Neuronal stem cell (in vitro differentiated cells): ENCODE data around the gene SH3BP2. TPM values are rescaled to one million over a fixed set of nuclear protein-coding genes. Genes with fewer than 3 reads are reported as not detected.

Experiments used
- DNase-seq: peaks from one replicate; pipeline ENCODE4 v3.0.0-alpha.2; 2013; ENCODE audit warnings: low spot score
- H2AFZ ChIP-seq: one replicate; pipeline ENCODE4 v1.6.1; 2013; ENCODE audit warnings: mild to moderate bottlenecking, low read length, inconsistent platforms
- H2AK5ac ChIP-seq: 2 replicates; pipeline ENCODE4 v1.6.1; 2013; ENCODE audit warnings: low read depth, mild to moderate bottlenecking, inconsistent platforms, low read length, moderate library complexity, mixed read lengths
- H2BK120ac ChIP-seq: 2 replicates; pipeline ENCODE4 v1.6.1; 2013; ENCODE audit warnings: low read depth, mild to moderate bottlenecking, inconsistent platforms, low read length, moderate library complexity, mixed read lengths
- H2BK12ac ChIP-seq: one replicate; pipeline ENCODE4 v1.6.1; 2013; ENCODE audit warnings: low read length, inconsistent platforms
- H2BK15ac ChIP-seq: 2 replicates; pipeline ENCODE4 v1.6.1; 2013; ENCODE audit warnings: mild to moderate bottlenecking, low read length, inconsistent platforms, mixed read lengths
- H2BK5ac ChIP-seq: one replicate; pipeline ENCODE4 v1.6.1; 2013; ENCODE audit warnings: inconsistent platforms, mild to moderate bottlenecking, low read length, moderate library complexity
- H3K14ac ChIP-seq: one replicate; pipeline ENCODE4 v1.6.1; 2013; ENCODE audit warnings: low read length, inconsistent platforms
- H3K18ac ChIP-seq: 2 replicates; pipeline ENCODE4 v1.6.1; 2013; ENCODE audit warnings: low read length, inconsistent platforms
- H3K23ac ChIP-seq: 2 replicates; pipeline ENCODE4 v1.6.1; 2013; ENCODE audit warnings: low read depth, mild to moderate bottlenecking, mixed read lengths, low read length, inconsistent platforms; ENCODE audit not compliant: poor library complexity
- H3K27ac ChIP-seq: replicated peaks from 3 replicates; pipeline ENCODE4 v1.5.1; 2013; ENCODE audit warnings: low read length, inconsistent platforms
- H3K27me3 ChIP-seq, 3 experiments: 2 replicates each; pipeline ENCODE4 v1.6.1; 2013; ENCODE audit warnings: low read length in 3 of 3, mild to moderate bottlenecking in 2 of 3, inconsistent platforms in 1 of 3, low read depth in 1 of 3, mixed read lengths in 1 of 3, moderate library complexity in 1 of 3; ENCODE audit not compliant: control insufficient read depth in 3 of 3, insufficient read depth in 3 of 3
- H3K36me3 ChIP-seq, 2 donors: replicated peaks in 1 of 2; 2 replicates each; pipeline ENCODE4 v1.6.1; 2013; ENCODE audit warnings: low read length in 2 of 2; ENCODE audit not compliant: control insufficient read depth in 2 of 2, insufficient read depth in 2 of 2
- H3K4ac ChIP-seq: 2 replicates; pipeline ENCODE4 v1.6.1; 2013; ENCODE audit warnings: inconsistent platforms, mild to moderate bottlenecking, low read length, moderate library complexity
- H3K4me1 ChIP-seq, 2 donors: 1 replicate in 1 of 2; 2 replicates in 1 of 2; pipeline ENCODE4 v1.6.1; 2013; ENCODE audit warnings: low read length in 2 of 2, low read depth in 1 of 2; ENCODE audit not compliant: control insufficient read depth in 2 of 2, insufficient read depth in 1 of 2
- H3K4me2 ChIP-seq: one replicate; pipeline ENCODE4 v1.6.1; 2013; ENCODE audit warnings: mild to moderate bottlenecking, low read length, inconsistent platforms; ENCODE audit not compliant: insufficient read depth, poor library complexity, severe bottlenecking
- H3K4me3 ChIP-seq, 2 donors: 2 replicates each; pipeline ENCODE4 v1.5.1; 2013; ENCODE audit warnings: low read length in 2 of 2, mild to moderate bottlenecking in 2 of 2, inconsistent platforms in 1 of 2, moderate library complexity in 1 of 2
- H3K79me1 ChIP-seq: one replicate; pipeline ENCODE4 v1.6.1; 2013; ENCODE audit warnings: low read depth, mild to moderate bottlenecking, inconsistent platforms, low read length, moderate library complexity
- H3K9ac ChIP-seq: one replicate; pipeline ENCODE4 v1.6.1; 2013; ENCODE audit warnings: mild to moderate bottlenecking, low read depth, low read length, inconsistent platforms; ENCODE audit not compliant: poor library complexity
- H3K9me3 ChIP-seq, 2 donors: replicated peaks in 1 of 2; 2 replicates each; pipeline versions ENCODE3 to v1.6.1; 2013; ENCODE audit warnings: low read length in 2 of 2, mild to moderate bottlenecking in 2 of 2, inconsistent platforms in 1 of 2, low read depth in 1 of 2, mixed read lengths in 1 of 2, moderate library complexity in 1 of 2; ENCODE audit not compliant: control insufficient read depth in 2 of 2, insufficient read depth in 1 of 2
- H4K8ac ChIP-seq: one replicate; pipeline ENCODE4 v1.6.1; 2013; ENCODE audit warnings: low read depth, mild to moderate bottlenecking, inconsistent platforms, low read length, moderate library complexity
- H4K91ac ChIP-seq: one replicate; pipeline ENCODE4 v1.6.1; 2013; ENCODE audit warnings: low read length, low read depth, mild to moderate bottlenecking, inconsistent platforms; ENCODE audit not compliant: poor library complexity
- WGBS, 2 donors: extraction: QIAGEN DNeasy Blood & Tissue Kit; methylation state at CpG; one replicate each; pipeline ENCODE4 v1.1.7; 2013; ENCODE audit warnings: missing lambda C conversion rate in 2 of 2, mixed read lengths in 1 of 2; ENCODE audit not compliant: insufficient read length in 2 of 2, insufficient replicate concordance in 1 of 2; ENCODE audit errors: extremely low coverage in 2 of 2; 5-methylcytosine and 5-hydroxymethylcytosine counted together
- polyA plus RNA-seq, 2 experiments: library from polyadenylated mRNA; stranded (reverse); fragments of 200-250 nt; gene quantifications; one replicate each; pipeline ENCODE4 v1.2.3, GENCODE V29; 2013

Gene SH3BP2
- polyA plus RNA-seq (2013, experiment 1 of 2) = 8.1 TPM
- polyA plus RNA-seq (2013, experiment 2 of 2) = 8.7 TPM

GRCh38 chr4:2792711-2793585 is at the start of gene SH3BP2:
SH3BP2 (plus strand) TSS chr4:2793085; CDS start chr4:2820618, 27,533 bp downstream.
- H3K9ac ChIP-seq = no peak within 1 kb of the TSS
- no peak within 1 kb of the TSS for H3K14ac ChIP-seq
- peak within 1 kb of the TSS; percentile 93 for H3K4me2 ChIP-seq
- H3K9me3 ChIP-seq = no peaks in the 10 kb centered on the region
- peak within 1 kb of the TSS; percentile 33 to 44 for H3K4me3 ChIP-seq
- H4K8ac ChIP-seq = no peak within 1 kb of the TSS
- peak within 1 kb of the TSS; percentile 28 for H2BK120ac ChIP-seq
- no CpG with 5 or more reads among the region's 104 CpGs for WGBS, 2 donors
- H3K18ac ChIP-seq = peak within 1 kb of the TSS; percentile 96
- peaks cover 7 to 23% of the 10 kb centered on the region in 2 donors for H3K4me1 ChIP-seq
- H3K27me3 ChIP-seq = peaks cover 3 to 53% (median 16%) of the 10 kb centered on the region in 3 experiments
- H2AFZ ChIP-seq = peak within 1 kb of the TSS; percentile 85
- H2AK5ac ChIP-seq = peak within 1 kb of the TSS; percentile 100
- no peak within 1 kb of the TSS for H3K4ac ChIP-seq
- no peaks in the 10 kb centered on the region for H3K36me3 ChIP-seq
- H4K91ac ChIP-seq = no peak within 1 kb of the TSS
- peak; percentile 58 for DNase-seq
- H2BK5ac ChIP-seq = peak within 1 kb of the TSS; percentile 70
- peak within 1 kb of the TSS; percentile 55 for H3K23ac ChIP-seq
- H2BK12ac ChIP-seq = no peak within 1 kb of the TSS
- no peak within 1 kb of the TSS for H3K27ac ChIP-seq
- H3K79me1 ChIP-seq = no peaks in the 10 kb centered on the region
- H2BK15ac ChIP-seq = peak within 1 kb of the TSS; percentile 71

- no peak overlapping the region for H4K8ac ChIP-seq
- peaks cover 0 to 8% of the 10 kb centered on the region in 2 donors for H3K4me1 ChIP-seq
- H3K27ac ChIP-seq = no peak overlapping the region
- H3K36me3 ChIP-seq = peaks cover 35 to 70% of the 10 kb centered on the region in 2 donors
- H2AK5ac ChIP-seq = no peak overlapping the region
- no peak overlapping the region for H4K91ac ChIP-seq
- H2BK120ac ChIP-seq = no peak overlapping the region
- H3K9ac ChIP-seq = no peak overlapping the region
- no peak overlapping the region for H2BK12ac ChIP-seq
- no peaks in the 10 kb centered on the region for H3K9me3 ChIP-seq
- H3K23ac ChIP-seq = no peak overlapping the region
- WGBS, 2 donors = no CpG with 5 or more reads among the region's 21 CpGs
- H3K4ac ChIP-seq = no peak overlapping the region
- no peak overlapping the region for H3K18ac ChIP-seq
- no peaks in the 10 kb centered on the region for H3K27me3 ChIP-seq
- H3K4me2 ChIP-seq = no peak overlapping the region
- H3K79me1 ChIP-seq = no peaks in the 10 kb centered on the region
- H2BK15ac ChIP-seq = no peak overlapping the region
- no peak for DNase-seq
- no peak overlapping the region for H3K14ac ChIP-seq
- no peak overlapping the region for H2BK5ac ChIP-seq
- H2AFZ ChIP-seq = no peak overlapping the region
- H3K4me3 ChIP-seq = no peak overlapping the region
Measured at GRCh38 chr4:2743518-2744445, 49.1 kb upstream of the SH3BP2 start.

DNA sequence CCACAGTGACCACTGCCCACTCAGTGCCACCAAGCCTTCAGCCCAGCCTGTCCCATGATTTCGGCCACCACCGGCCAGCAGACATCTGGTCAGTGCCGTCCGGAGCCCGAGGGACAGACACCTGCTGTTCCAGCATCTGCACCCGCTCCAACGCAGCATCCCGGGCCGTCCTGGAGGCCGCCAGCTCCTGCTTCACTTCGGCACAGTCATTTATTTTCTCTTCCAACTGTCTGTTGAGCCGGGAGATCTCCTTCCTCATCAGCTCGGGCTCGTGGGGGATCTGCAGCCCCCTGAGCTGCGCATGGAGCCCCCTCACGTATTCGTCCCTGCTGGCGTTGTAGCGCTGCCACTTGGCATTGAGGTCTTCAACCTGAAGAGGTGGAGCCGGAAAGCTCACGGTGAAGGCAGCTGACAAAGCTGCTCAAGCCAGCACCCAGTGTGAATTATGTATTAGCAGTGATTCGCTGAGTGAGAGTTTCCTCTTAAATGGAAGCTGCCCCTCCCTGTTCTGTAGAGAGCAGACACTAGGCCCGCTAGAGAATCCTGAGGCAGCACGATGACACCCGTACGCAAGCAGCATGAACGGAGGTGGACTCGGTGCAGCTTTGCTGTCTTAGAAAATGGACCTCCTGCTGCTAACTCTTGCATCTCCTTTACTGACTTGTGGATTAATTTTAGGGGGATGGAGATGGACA is 48.2 kb upstream of the SH3BP2 start:
- H3K79me1 ChIP-seq = no peaks in the 10 kb centered on the region
- H3K23ac ChIP-seq = no peak overlapping the region
- H2BK15ac ChIP-seq = no peak overlapping the region
- peaks cover 0 to 8% of the 10 kb centered on the region in 2 donors for H3K4me1 ChIP-seq
- H4K91ac ChIP-seq = no peak overlapping the region
- no peak overlapping the region for H4K8ac ChIP-seq
- H3K27me3 ChIP-seq = no peaks in the 10 kb centered on the region
- no peak overlapping the region for H2BK12ac ChIP-seq
- no peak overlapping the region for H2BK5ac ChIP-seq
- H3K36me3 ChIP-seq = peaks cover 35 to 73% of the 10 kb centered on the region in 2 donors
- H2AK5ac ChIP-seq = no peak overlapping the region
- H3K4me2 ChIP-seq = no peak overlapping the region
- no peak overlapping the region for H3K4ac ChIP-seq
- peak overlapping the region; percentile 68 for H3K9ac ChIP-seq
- H3K14ac ChIP-seq = no peak overlapping the region
- DNase-seq = no peak
- no peak overlapping the region for H2AFZ ChIP-seq
- no peak overlapping the region for H2BK120ac ChIP-seq
- WGBS, 2 donors = no CpG with 5 or more reads among the region's 28 CpGs
- H3K9me3 ChIP-seq = no peaks in the 10 kb centered on the region
- H3K18ac ChIP-seq = no peak overlapping the region
- no peak overlapping the region for H3K27ac ChIP-seq
- peak overlapping the region in 1 of 2 donors; percentile 4 for H3K4me3 ChIP-seq
